ENCODE data around the gene C1orf198. TPM values are rescaled to one million over a fixed set of nuclear protein-coding genes. Genes with fewer than 3 reads are reported as not detected.

Gene C1orf198
- total and polyA plus RNA-seq, 4 experiments from 2014 or later, result 4.2 to 5.0 (median 4.6) TPM

DNA sequence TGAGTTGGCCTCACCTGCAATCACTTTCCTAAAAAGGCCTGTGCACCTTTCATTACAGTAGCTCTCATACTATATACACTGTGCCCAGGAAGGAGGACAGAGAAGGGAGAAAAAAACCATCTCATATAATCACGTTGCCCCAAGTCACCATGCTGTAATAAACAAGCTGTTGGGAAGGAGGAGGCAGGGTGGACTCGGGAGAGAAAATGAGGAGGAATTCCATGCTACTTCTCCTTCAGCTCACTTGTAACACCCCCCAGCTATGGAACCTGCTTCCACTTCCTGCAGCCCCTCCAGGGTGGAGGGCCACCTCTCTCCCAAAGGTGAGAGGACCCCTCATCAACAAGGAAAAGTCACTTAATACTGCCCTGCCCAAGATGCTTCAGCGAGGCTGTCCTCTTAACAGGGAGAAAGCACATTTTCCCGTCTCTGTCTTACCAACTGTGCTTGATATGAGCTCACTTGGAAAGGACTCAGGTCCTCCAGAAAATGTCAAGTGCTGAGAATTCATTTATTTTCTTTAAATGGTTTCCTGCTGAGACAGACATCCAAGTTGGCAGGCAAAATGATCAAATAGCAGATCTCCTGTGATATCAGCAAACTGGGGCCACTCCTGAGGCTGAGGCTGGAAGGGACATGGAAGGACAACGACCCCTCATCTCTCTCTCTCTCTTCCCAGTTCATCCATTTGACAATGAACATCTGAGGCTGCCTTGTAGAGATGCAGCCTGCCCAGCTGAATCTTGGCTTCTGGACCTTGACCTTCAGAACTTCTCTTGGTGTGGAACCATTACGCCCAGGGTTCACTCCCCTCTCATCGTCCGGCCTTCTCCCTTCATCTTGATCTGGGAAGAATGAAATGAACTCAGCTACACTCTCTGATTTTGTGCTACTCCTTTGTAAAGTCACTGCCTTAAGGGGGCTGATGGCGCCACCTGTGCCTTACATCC, 67.2 kb downstream of the C1orf198 start:
- H3K27me3 ChIP-seq (ENCODE audit: insufficient read depth, low read length), result no peaks in the 10 kb centered on the region
- CTCF ChIA-PET (ENCODE audit: partially characterized antibody), result interaction anchor here (0.9 kb wide), 1 partner anchor 11 kb away, joined by 3 read pairs; no protein-coding TSS in a partner anchor
- Mint-ChIP-seq H3K9me3 (peaks cover 0 to 2% (median 0%) of the 10 kb centered on the region in 8 donors), H3K27me3 (peaks cover 11% of the 10 kb centered on the region in 2 donors), H3K4me1 (no peaks in the 10 kb centered on the region), H3K27ac (no peak overlapping the region), H3K36me3 (no peaks in the 10 kb centered on the region), H3K4me3 (no peak overlapping the region)
- no peaks in the 10 kb centered on the region for H3K9me3 ChIP-seq (ENCODE audit: control insufficient read depth in 1 of 2, low read length in 2 of 2)
- POLR2A ChIA-PET (ENCODE audit: partially characterized antibody), result no interaction called here
- H3K4me3 ChIP-seq (ENCODE audit: low read length in 2 of 2), result no peak overlapping the region
- intact Hi-C loops (cut with micrococcal nuclease), result no loop called here
- no peaks in the 10 kb centered on the region for H3K4me1 ChIP-seq (ENCODE audit: insufficient read depth, low read length)
- H3K36me3 ChIP-seq (ENCODE audit: insufficient read depth, low read length), result no peaks in the 10 kb centered on the region
- DNase-seq, result no peak
- no peak overlapping the region for H3K27ac ChIP-seq (ENCODE audit: low read depth, low read length)

DNA sequence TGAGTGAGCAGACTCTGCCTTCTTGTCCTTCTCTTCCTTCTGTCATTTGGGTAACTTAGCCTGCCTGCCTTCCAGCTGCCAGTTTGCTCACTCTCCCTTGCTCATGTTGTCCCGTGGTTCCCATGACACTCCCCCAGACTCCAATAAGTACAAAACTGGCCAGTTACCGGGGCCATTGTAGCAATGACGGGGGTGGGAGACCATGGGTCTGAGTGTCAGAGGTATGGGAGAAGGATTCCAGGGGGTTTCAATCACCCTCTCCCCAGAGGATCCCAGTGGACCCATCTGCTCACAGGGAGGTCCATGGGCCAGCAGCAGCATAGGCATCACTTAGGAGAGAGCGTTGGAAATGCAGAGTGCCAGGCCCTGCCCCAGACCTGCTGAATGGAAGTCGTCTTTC, 69.8 kb downstream of the C1orf198 start:
- H3K4me1 ChIP-seq (ENCODE audit: insufficient read depth, low read length), result no peaks in the 10 kb centered on the region

DNA sequence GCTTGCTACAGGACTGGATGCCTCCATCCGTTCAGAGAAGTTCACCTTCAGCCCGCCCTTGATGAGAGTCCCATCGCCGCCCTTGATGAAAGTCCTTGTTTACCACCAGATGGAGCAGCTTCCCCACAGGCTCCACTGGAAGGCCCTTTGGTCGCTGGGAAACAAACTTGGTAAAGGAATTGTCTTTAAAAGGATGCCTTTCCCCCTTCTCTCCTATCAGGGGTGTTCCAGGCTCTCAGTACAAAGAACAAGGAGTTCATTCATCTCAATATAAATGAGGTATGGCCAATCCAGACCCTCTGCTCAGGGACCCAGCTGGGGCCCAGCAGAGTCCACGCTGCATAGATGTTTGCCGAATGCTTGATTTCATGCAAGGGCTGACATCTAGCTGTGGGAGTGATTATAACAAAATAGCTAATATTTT, 70.4 kb downstream of the C1orf198 start:
- Histone ChIP-seq H3K27ac (ENCODE audit: low read depth, low read length) (no peak overlapping the region), H3K4me3 (ENCODE audit: low read length in 2 of 2) (no peak overlapping the region), H3K9me3 (ENCODE audit: control insufficient read depth in 1 of 2, low read length in 2 of 2) (no peaks in the 10 kb centered on the region), H3K4me1 (ENCODE audit: insufficient read depth, low read length) (no peaks in the 10 kb centered on the region), H3K27me3 (ENCODE audit: insufficient read depth, low read length) (no peaks in the 10 kb centered on the region), H3K36me3 (ENCODE audit: insufficient read depth, low read length) (no peaks in the 10 kb centered on the region)
- no peak overlapping the region for H3K4me3 Mint-ChIP-seq
- H3K9me3 Mint-ChIP-seq, result no peaks in the 10 kb centered on the region
- DNase-seq, result no peak
- H3K36me3 Mint-ChIP-seq, result no peaks in the 10 kb centered on the region
- ChIA-PET POLR2A (ENCODE audit: partially characterized antibody) (no interaction called here), CTCF (ENCODE audit: partially characterized antibody) (interaction anchor here (2.3 kb wide), 1 partner anchor 412 kb away, joined by 6 read pairs; no protein-coding TSS in a partner anchor)
- H3K27ac Mint-ChIP-seq, result no peak overlapping the region
- no peaks in the 10 kb centered on the region for H3K4me1 Mint-ChIP-seq
- peaks cover 11 to 18% of the 10 kb centered on the region in 2 donors for H3K27me3 Mint-ChIP-seq
- intact Hi-C loops (cut with micrococcal nuclease), result loop anchor here (2.0 kb wide), 2 partner anchors 181 to 413 kb away; partner anchors contain the start of genes ARV1 and TTC13

More for the DNA sequence above, 69.8 kb downstream of the C1orf198 start:
- ChIA-PET POLR2A (ENCODE audit: partially characterized antibody) (no interaction called here), CTCF (ENCODE audit: partially characterized antibody) (interaction anchor here (2.3 kb wide), 1 partner anchor 411 kb away, joined by 6 read pairs; no protein-coding TSS in a partner anchor)
- Mint-ChIP-seq H3K36me3 (no peaks in the 10 kb centered on the region), H3K27ac (no peak overlapping the region), H3K4me3 (no peak overlapping the region), H3K4me1 (no peaks in the 10 kb centered on the region), H3K9me3 (no peaks in the 10 kb centered on the region), H3K27me3 (peaks cover 11 to 16% of the 10 kb centered on the region in 2 donors)
- H3K4me3 ChIP-seq (ENCODE audit: low read length in 2 of 2), result no peak overlapping the region
- DNase-seq, result no peak
- no peaks in the 10 kb centered on the region for H3K27me3 ChIP-seq (ENCODE audit: insufficient read depth, low read length)
- no peaks in the 10 kb centered on the region for H3K9me3 ChIP-seq (ENCODE audit: control insufficient read depth in 1 of 2, low read length in 2 of 2)
- H3K27ac ChIP-seq (ENCODE audit: low read depth, low read length), result no peak overlapping the region
- intact Hi-C loops (cut with micrococcal nuclease), result loop anchor here (2.0 kb wide), 1 partner anchor 180 kb away; the partner anchor contains the start of genes ARV1 and TTC13
- H3K36me3 ChIP-seq (ENCODE audit: insufficient read depth, low read length), result no peaks in the 10 kb centered on the region

DNA sequence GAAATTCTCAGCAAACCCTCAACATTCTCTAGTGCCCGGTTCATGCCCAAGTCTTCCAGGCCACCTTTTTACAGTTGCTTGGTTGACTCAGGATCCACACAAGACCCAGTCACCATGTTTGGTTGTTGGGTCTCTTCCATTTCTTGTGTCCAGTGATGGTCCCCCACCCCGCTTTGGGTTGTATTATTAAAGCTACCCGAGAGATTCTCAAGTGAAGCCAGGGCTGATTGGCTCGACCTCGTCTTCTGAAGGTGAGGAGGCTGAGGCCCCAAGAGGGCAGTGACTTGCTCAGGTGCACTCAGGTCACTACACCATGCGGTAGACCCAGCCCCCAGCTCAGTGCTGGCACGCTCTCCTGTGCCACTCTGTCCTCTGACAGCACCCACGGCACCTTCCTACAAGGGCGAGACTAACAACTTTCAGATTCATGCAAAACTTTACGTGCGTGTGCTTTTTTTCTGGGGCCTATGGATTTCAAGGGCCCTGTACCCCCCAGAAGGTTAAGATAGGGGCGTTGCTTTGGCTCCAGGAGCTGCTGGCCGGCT, 70.9 kb downstream of the C1orf198 start:
- H3K4me1 Mint-ChIP-seq, result no peaks in the 10 kb centered on the region
- CTCF ChIA-PET (ENCODE audit: partially characterized antibody), result interaction anchor here (2.3 kb wide), 1 partner anchor 412 kb away, joined by 6 read pairs; no protein-coding TSS in a partner anchor
- H3K36me3 Mint-ChIP-seq, result no peaks in the 10 kb centered on the region
- no peak for DNase-seq
- intact Hi-C loops (cut with micrococcal nuclease), result loop anchor here (2.0 kb wide), 1 partner anchor 413 kb away; no protein-coding TSS in a partner anchor
- H3K4me3 ChIP-seq (ENCODE audit: low read length in 2 of 2), result no peak overlapping the region
- no peaks in the 10 kb centered on the region for H3K4me1 ChIP-seq (ENCODE audit: insufficient read depth, low read length)
- POLR2A ChIA-PET (ENCODE audit: partially characterized antibody), result no interaction called here
- no peak overlapping the region for H3K27ac Mint-ChIP-seq
- no peaks in the 10 kb centered on the region for H3K36me3 ChIP-seq (ENCODE audit: insufficient read depth, low read length)
- no peak overlapping the region for H3K4me3 Mint-ChIP-seq
- no peaks in the 10 kb centered on the region for H3K9me3 ChIP-seq (ENCODE audit: control insufficient read depth in 1 of 2, low read length in 2 of 2)
- H3K27me3 ChIP-seq (ENCODE audit: insufficient read depth, low read length), result no peaks in the 10 kb centered on the region
- no peak overlapping the region for H3K27ac ChIP-seq (ENCODE audit: low read depth, low read length)
- peaks cover 11 to 18% of the 10 kb centered on the region in 2 donors for H3K27me3 Mint-ChIP-seq
- no peaks in the 10 kb centered on the region for H3K9me3 Mint-ChIP-seq

DNA sequence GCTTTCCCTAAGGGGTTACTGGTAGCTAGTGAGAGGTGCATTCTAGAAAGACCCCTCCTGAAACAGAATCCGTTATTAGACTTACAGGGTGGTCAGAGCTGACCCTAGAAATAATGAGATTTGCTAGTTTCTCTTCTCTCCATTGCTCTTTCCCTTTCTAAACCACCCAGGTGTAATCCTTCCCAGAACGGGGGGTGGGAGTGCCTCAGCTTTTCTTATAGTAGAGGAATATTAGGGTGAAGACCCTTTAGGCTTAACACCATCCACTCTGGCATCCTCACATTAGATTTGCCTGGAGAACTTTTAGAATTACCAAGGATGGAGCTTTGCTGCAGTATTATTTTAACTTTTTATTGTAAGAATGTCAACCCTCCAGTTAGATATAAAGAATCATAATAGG, 71.7 kb downstream of the C1orf198 start:
- no peak overlapping the region for H3K27ac ChIP-seq (ENCODE audit: low read depth, low read length)
- H3K4me1 Mint-ChIP-seq, result no peaks in the 10 kb centered on the region
- DNase-seq, result no peak
- no peak overlapping the region for H3K27ac Mint-ChIP-seq
- intact Hi-C loops (cut with micrococcal nuclease), result loop anchor here (2.0 kb wide), 1 partner anchor 414 kb away; no protein-coding TSS in a partner anchor
- H3K4me3 ChIP-seq (ENCODE audit: low read length in 2 of 2), result no peak overlapping the region
- no peaks in the 10 kb centered on the region for H3K9me3 ChIP-seq (ENCODE audit: control insufficient read depth in 1 of 2, low read length in 2 of 2)
- POLR2A ChIA-PET (ENCODE audit: partially characterized antibody), result no interaction called here
- no peaks in the 10 kb centered on the region for H3K27me3 ChIP-seq (ENCODE audit: insufficient read depth, low read length)
- no peaks in the 10 kb centered on the region for H3K36me3 ChIP-seq (ENCODE audit: insufficient read depth, low read length)
- H3K36me3 Mint-ChIP-seq, result no peaks in the 10 kb centered on the region
- H3K4me1 ChIP-seq (ENCODE audit: insufficient read depth, low read length), result no peaks in the 10 kb centered on the region
- CTCF ChIA-PET (ENCODE audit: partially characterized antibody), result interaction anchor here (2.3 kb wide), 1 partner anchor 413 kb away, joined by 6 read pairs; no protein-coding TSS in a partner anchor
- H3K4me3 Mint-ChIP-seq, result no peak overlapping the region
- peaks cover 10 to 15% of the 10 kb centered on the region in 2 donors for H3K27me3 Mint-ChIP-seq
- no peaks in the 10 kb centered on the region for H3K9me3 Mint-ChIP-seq

DNA sequence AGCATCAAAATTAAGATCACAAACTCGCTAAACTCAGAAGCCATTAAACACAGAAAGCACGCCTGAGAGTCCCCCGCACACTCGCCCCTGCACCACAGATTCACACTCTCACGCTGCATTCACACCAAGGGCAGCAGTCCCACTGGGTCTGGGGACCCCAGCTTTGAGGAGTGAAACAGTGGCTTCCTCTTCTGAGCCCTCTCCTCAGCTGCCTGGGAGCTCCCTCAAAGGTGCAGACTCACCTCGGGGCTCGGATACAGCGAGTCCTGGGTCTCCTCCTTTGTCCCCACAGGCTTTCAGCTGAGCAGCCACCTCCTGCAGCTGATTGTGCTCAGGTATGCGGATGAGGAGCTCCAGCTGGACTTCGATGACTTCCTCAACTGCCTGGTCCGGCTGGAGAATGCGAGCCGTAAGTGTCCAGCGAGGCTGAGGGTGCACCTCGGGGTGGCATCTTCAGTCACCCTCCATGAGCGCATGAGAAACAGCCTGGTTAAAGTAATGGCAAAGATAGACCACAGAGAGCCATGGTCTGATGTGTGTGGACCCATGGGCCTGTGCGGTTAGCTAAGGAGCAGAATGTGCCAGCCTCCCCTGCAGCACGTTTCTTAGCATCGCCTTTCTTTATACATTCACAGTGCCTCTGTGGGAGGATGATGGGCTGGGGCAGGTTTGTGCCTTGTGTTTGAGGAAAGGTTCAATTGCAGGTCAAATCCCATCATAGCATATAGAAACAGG, 73.3 kb downstream of the C1orf198 start:
- POLR2A ChIA-PET (ENCODE audit: partially characterized antibody), result no interaction called here
- H3K36me3 Mint-ChIP-seq, result no peaks in the 10 kb centered on the region
- Histone ChIP-seq H3K9me3 (ENCODE audit: control insufficient read depth in 1 of 2, low read length in 2 of 2) (no peaks in the 10 kb centered on the region), H3K27me3 (ENCODE audit: insufficient read depth, low read length) (no peaks in the 10 kb centered on the region), H3K27ac (ENCODE audit: low read depth, low read length) (no peak overlapping the region), H3K4me3 (ENCODE audit: low read length in 2 of 2) (no peak overlapping the region), H3K36me3 (ENCODE audit: insufficient read depth, low read length) (no peaks in the 10 kb centered on the region), H3K4me1 (ENCODE audit: insufficient read depth, low read length) (no peaks in the 10 kb centered on the region)
- H3K4me1 Mint-ChIP-seq, result no peaks in the 10 kb centered on the region
- H3K9me3 Mint-ChIP-seq, result no peaks in the 10 kb centered on the region
- intact Hi-C loops (cut with micrococcal nuclease), result no loop called here
- peaks cover 11 to 13% of the 10 kb centered on the region in 2 donors for H3K27me3 Mint-ChIP-seq
- CTCF ChIA-PET (ENCODE audit: partially characterized antibody), result no interaction called here
- no peak overlapping the region for H3K4me3 Mint-ChIP-seq
- no peak overlapping the region for H3K27ac Mint-ChIP-seq
- DNase-seq, result no peak

DNA sequence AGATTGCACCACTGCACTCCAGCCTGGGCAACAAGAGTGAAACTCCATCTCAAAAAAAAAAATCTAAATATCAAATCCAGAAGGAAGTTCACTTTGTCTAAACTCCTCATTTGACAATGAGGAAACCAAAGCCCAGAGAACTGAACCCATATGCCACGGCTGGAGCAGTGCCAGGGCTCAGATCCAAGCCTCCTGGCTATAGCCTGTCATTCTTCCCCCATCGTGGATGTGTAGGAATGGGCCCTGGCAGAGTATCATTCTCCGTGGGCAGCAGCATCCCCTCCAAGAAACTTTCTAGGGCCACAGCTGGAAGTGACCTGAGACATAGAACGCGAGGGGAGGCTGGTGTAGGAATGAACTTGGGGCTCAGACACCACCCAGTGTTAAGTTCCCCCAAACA, 73.9 kb downstream of the C1orf198 start:
- CTCF ChIA-PET (ENCODE audit: partially characterized antibody), result no interaction called here
- Histone ChIP-seq H3K36me3 (ENCODE audit: insufficient read depth, low read length) (no peaks in the 10 kb centered on the region), H3K27ac (ENCODE audit: low read depth, low read length) (no peak overlapping the region), H3K4me3 (ENCODE audit: low read length in 2 of 2) (no peak overlapping the region), H3K27me3 (ENCODE audit: insufficient read depth, low read length) (no peaks in the 10 kb centered on the region), H3K9me3 (ENCODE audit: control insufficient read depth in 1 of 2, low read length in 2 of 2) (no peaks in the 10 kb centered on the region), H3K4me1 (ENCODE audit: insufficient read depth, low read length) (no peaks in the 10 kb centered on the region)
- no peaks in the 10 kb centered on the region for H3K4me1 Mint-ChIP-seq
- intact Hi-C loops (cut with micrococcal nuclease), result no loop called here
- no peaks in the 10 kb centered on the region for H3K36me3 Mint-ChIP-seq
- POLR2A ChIA-PET (ENCODE audit: partially characterized antibody), result no interaction called here
- no peak overlapping the region for H3K27ac Mint-ChIP-seq
- no peaks in the 10 kb centered on the region for H3K9me3 Mint-ChIP-seq
- no peak for DNase-seq
- peaks cover 11 to 13% of the 10 kb centered on the region in 2 donors for H3K27me3 Mint-ChIP-seq
- H3K4me3 Mint-ChIP-seq, result no peak overlapping the region

All from CD4-positive, alpha-beta memory T cell (primary cell).